HL-60 (cell line): ENCODE measurements around the gene CALB2.

Source experiments
- GABPA ChIP-seq: IDR thresholded peaks from 2 replicates; pipeline ENCODE4 v1.6.1; 2012; ENCODE audit warnings: low read depth
- TF ChIP-seq, protein P1 (sequence below): IDR thresholded peaks from one replicate; pipeline ENCODE4 v1.5.1; 2011; ENCODE audit warnings: low read length, control low read depth, inconsistent platforms; ENCODE audit not compliant: insufficient read depth

DNA sequence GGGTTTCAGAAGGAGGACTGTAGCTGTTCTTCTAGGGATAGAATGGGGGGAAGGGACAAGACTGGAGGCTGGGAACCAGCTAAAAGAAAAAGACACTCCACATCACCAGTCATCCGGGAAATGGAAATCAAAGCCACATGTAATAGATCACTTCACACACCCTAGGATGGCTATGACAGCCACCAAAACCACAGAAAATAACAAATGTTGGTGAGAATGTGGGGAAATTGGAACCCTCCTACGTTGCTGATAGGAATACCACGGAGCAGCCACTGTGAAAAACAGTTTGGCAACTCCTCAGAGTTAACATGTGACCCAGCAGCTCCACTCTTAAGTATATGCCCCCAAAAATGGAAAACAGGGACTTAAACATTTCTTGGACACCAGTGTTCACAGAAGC lies 81.0 kb downstream of the CALB2 start:
- TF ChIP-seq, protein P1, sequence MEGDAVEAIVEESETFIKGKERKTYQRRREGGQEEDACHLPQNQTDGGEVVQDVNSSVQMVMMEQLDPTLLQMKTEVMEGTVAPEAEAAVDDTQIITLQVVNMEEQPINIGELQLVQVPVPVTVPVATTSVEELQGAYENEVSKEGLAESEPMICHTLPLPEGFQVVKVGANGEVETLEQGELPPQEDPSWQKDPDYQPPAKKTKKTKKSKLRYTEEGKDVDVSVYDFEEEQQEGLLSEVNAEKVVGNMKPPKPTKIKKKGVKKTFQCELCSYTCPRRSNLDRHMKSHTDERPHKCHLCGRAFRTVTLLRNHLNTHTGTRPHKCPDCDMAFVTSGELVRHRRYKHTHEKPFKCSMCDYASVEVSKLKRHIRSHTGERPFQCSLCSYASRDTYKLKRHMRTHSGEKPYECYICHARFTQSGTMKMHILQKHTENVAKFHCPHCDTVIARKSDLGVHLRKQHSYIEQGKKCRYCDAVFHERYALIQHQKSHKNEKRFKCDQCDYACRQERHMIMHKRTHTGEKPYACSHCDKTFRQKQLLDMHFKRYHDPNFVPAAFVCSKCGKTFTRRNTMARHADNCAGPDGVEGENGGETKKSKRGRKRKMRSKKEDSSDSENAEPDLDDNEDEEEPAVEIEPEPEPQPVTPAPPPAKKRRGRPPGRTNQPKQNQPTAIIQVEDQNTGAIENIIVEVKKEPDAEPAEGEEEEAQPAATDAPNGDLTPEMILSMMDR: no peak
- no peak for TF ChIP-seq GABPA
